Left kidney (tissue), 2 donors: ENCODE data around the gene GRM3. TPM values are rescaled to one million over a fixed set of nuclear protein-coding genes. Genes with fewer than 3 reads are reported as not detected.

Experiments used
- DNase-seq: peaks from one replicate; pipeline ENCODE4 v3.0.0-alpha.2; 2013
- polyA plus RNA-seq: library from polyadenylated mRNA; unstranded; fragments of 120-200 nt; gene quantifications from one replicate; pipeline ENCODE4 v1.2.1, GENCODE V29; 2013; ENCODE audit not compliant: insufficient read length

The GRM3 gene
- polyA plus RNA-seq, 1 donor = 0.13 TPM

GRCh38 chr7:86904949-86905834 lies 261.5 kb downstream of the GRM3 start:
- DNase-seq = peak; percentile 12

GRCh38 chr7:86908948-86909347 lies 265.2 kb downstream of the GRM3 start:
- peak; percentile 36 for DNase-seq

- DNase-seq = no peak
These were observed 267.9 kb downstream of the GRM3 start for GRCh38 chr7:86911659-86912058.

GRCh38 chr7:86913709-86914108 lies 270.0 kb downstream of the GRM3 start:
- DNase-seq = no peak
